ENCODE measurements around the gene SHISA6. TPM values are rescaled to one million over a fixed set of nuclear protein-coding genes. Genes with fewer than 3 reads are reported as not detected.

SHISA6 gene
- total RNA-seq, 1 donor from 2014 or later, result 0.56 TPM

GRCh38 chr17:11598274-11599221 lies 357.5 kb downstream of the SHISA6 start, which contains the start of gene DNAH9:
TSS of gene DNAH9 (plus strand) at chr17:11598470. CDS start at chr17:11598499, 29 bp downstream.
- DNase-seq, result peak; percentile 98

GRCh38 chr17:11601661-11602060 lies 360.6 kb downstream of the SHISA6 start:
- ATAC-seq (ENCODE audit: poor library complexity) (no peak), DNase-seq (no peak)
- intact Hi-C loops (cut with DNase I), result no loop called here

More at GRCh38 chr17:11598274-11599221, 357.5 kb downstream of the SHISA6 start, which contains the start of gene DNAH9:
- intact Hi-C loops (cut with DNase I), result no loop called here
- peak; percentile 99 for ATAC-seq (ENCODE audit: poor library complexity)

DNA sequence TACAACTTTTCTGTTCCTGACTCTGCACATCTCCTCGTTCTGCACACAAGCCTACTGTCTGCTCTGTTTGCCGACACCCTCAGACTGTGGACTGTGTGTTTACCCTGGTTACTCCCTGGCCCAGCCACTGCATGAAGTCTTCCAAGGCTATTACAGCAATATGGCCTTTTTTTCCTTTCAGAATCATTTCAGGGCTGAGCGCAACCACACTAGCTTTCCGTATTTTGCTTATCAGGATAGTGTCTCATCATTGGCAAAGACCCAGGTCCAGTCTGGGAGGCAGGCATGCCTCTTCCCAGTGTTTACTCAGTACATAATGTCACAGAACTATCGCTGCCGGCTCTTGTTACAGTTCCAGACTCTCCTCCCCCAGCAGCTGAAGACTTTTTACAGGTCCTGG lies 367.4 kb downstream of the SHISA6 start:
- ATAC-seq (ENCODE audit: poor library complexity), result peak; percentile 85
- intact Hi-C loops (cut with DNase I), result no loop called here
- DNase-seq, result peak; percentile 49

DNA sequence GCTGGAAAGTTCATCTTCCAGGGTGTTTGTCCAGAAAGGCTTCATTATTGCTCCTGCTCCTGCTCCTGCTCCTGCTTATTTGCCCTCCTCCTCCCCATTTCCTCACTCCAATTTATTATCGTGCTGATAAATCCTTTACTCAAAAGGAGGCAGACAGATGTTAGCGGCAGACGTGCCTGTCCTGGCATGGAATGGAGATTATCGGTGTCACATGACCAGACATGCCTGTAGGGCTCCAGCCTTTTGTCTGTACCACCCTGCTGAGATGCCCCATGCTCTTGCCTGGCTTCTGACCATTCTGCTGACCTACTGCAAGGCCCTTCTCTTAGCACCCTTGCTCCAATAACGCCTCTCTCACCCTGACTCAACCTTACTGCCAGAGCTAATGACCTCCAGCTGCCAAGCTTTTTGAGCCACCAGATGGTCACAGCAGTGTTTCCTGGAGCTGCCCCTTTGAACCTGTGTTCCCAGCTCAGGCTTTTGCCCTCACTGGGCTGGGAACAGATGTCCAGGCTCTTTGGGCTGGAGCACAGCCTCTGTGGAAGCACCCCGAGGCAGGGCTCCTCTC lies 370.1 kb downstream of the SHISA6 start:
- intact Hi-C loops (cut with DNase I), result no loop called here
- no peak for ATAC-seq (ENCODE audit: poor library complexity)

GRCh38 chr17:11612956-11613355 lies 371.9 kb downstream of the SHISA6 start:
- no peak for ATAC-seq (ENCODE audit: poor library complexity)
- no peak for DNase-seq
- intact Hi-C loops (cut with DNase I), result no loop called here

More for the DNA sequence above, 370.1 kb downstream of the SHISA6 start:
- no peak for DNase-seq

Data from Right ventricle myocardium superior (tissue), 1 donor.